LNCAP (cell line): ENCODE data around the gene WFDC1.

Experiments
- CTCF ChIP-seq: fragments of 450-650 bp; IDR thresholded peaks from 2 replicates; pipeline ENCODE4 v1.5.1; 2017; ENCODE audit warnings: mild to moderate bottlenecking

WFDC1 gene

GRCh38 chr16:84313921-84314320, 19.2 kb downstream of the WFDC1 start:
- TF ChIP-seq CTCF = no peak

DNA sequence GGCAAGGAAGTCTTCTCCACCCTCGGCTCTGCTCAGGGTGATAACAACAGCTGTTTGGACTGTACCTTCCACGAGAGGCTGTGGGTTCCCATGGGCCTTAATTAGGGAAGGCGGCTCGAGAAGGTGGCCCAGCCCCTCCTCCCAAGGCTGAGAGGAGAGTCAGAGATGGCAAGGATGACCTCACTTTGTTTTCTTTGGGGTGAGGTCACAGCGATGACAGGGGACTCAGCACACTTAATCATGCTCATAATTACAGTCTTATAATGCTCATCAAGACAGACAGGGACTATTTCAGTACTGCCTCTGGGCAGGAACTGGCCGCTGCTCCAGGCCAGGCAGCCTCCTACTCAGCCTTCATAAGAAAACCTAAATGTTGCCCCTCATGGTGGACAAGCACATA, 19.7 kb downstream of the WFDC1 start:
- TF ChIP-seq CTCF = no peak

GRCh38 chr16:84314814-84315213, 20.1 kb downstream of the WFDC1 start:
- no peak for TF ChIP-seq CTCF

DNA sequence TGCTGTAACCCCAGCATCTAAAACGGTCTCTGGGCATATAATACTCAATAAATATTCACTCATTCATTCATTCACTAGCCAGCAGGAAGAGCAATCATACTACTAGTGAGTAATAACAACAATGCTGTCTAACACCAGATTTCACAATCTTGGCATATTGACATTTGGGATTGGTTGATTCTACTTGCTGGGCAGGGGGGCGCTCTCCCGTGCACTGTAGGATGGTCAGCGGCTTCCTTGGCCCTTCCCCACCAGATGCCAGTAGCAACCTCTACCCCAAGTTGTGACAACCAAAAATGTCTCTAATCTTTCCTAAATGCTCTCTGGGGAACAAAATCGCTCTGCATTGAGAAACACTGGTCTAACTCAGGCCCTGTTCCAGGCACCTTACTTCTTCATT, 20.7 kb downstream of the WFDC1 start:
- no peak for TF ChIP-seq CTCF

DNA sequence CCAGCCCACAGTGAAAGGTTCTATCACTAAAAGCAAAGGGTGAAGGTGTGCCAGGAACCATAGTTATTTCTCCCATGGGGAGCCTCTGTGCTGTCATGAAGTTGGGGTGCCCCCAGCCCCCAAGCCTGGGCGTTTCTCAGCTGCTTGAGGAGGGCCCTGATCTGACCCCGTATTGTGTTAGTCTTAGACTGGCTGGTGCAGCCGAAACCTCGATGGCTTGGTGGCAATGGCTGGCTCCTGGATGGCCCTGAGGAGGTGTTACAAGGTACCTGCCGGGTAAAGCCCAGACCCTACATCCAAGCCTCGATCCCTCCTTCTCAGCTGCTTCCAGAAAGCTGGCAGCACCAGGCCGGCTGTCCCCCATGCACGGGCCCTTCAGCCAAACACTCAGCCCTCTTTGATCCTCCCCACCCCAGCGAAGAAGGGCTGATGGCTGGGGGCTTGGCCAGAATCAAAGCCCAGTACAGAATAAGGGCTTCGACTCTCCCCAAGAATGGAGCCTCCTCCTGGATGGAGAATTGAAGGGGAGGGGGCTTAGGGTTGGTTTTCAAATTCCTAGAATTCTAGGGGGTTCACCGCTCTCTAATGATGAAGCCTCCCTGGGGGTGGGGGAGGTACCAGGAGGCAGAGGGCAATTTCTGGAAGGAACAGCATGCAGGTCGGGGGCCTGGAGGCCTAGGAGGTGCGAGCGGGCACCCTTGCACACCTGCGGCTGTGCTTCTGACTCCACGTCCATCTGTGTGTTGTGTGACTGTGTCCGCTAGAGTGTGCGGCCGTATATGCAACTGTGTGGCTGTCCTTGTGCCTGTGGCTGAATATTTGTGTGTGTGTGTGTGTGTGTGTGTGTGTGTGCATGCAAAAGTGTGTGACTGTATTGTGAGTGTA, 23.7 kb downstream of the WFDC1 start:
- no peak for TF ChIP-seq CTCF

GRCh38 chr16:84319146-84319760, 24.6 kb downstream of the WFDC1 start:
- TF ChIP-seq CTCF = no peak

- no peak for TF ChIP-seq CTCF
Measured at GRCh38 chr16:84320511-84320910, 25.8 kb downstream of the WFDC1 start.
